HUES64 (cell line): ENCODE data around the gene PLSCR2.
"Not testable (repeated sequence)": the region's sequence is repeated elsewhere in the genome, so short reads cannot be mapped to it uniquely, and the experiment has no call there.

Source experiments
- H3K27ac ChIP-seq: 2 replicates; pipeline ENCODE4 v1.7.0; 2013; ENCODE audit warnings: low read depth, low read length, inconsistent platforms
- H3K27me3 ChIP-seq: 2 replicates; pipeline ENCODE4 v1.6.1; 2013; ENCODE audit warnings: mild to moderate bottlenecking, low read length; ENCODE audit not compliant: insufficient read depth
- H3K36me3 ChIP-seq: 2 replicates; pipeline ENCODE4 v1.6.1; 2013; ENCODE audit warnings: mild to moderate bottlenecking, low read length; ENCODE audit not compliant: insufficient read depth
- H3K4me1 ChIP-seq: 2 replicates; pipeline ENCODE4 v1.6.1; 2013; ENCODE audit warnings: mild to moderate bottlenecking, low read length, moderate library complexity; ENCODE audit not compliant: insufficient read depth
- H3K4me3 ChIP-seq: 2 replicates; pipeline ENCODE4 v1.5.1; 2013; ENCODE audit warnings: mild to moderate bottlenecking, low read length, moderate library complexity
- H3K9ac ChIP-seq: 2 replicates; pipeline ENCODE4 v1.6.1; 2013; ENCODE audit warnings: mild to moderate bottlenecking, low read depth, low read length
- H3K9me3 ChIP-seq: 2 replicates; pipeline ENCODE4 v1.6.1; 2013; ENCODE audit warnings: low read depth, low read length; ENCODE audit not compliant: insufficient read depth
- WGBS: fragments of 150-250, 120-280 bp; methylation state at CpG from one replicate; pipeline ENCODE4 v1.1.7; 2013; ENCODE audit warnings: missing lambda C conversion rate; 5-methylcytosine and 5-hydroxymethylcytosine counted together

Gene PLSCR2

DNA sequence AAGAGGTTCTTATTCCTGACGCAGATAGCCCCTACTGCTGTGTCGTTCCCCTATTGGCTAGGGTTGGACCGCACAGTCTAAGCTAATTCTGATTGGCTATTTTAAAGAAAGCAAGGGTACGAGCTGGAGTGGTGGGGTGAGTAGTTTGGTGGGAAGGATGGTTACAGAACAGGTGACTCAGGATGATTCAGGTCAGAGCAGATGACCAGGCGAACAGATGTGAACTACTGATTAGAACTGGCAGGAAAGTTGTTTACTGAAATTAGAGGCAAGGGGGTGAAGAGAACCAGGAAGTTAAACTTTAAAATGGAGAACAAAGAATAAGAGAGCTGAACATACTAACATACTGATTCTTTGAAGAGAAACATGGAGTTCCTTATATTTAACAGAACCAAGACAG is 56.6 kb downstream of the PLSCR2 start:
- not testable (repeated sequence) for H3K27ac ChIP-seq, H3K36me3 ChIP-seq, H3K4me3 ChIP-seq, H3K4me1 ChIP-seq, H3K9ac ChIP-seq, H3K27me3 ChIP-seq
- H3K9me3 ChIP-seq: peaks cover 13% of the 10 kb centered on the region
- WGBS: 94% methylated on average over 5 of the region's 5 CpGs

DNA sequence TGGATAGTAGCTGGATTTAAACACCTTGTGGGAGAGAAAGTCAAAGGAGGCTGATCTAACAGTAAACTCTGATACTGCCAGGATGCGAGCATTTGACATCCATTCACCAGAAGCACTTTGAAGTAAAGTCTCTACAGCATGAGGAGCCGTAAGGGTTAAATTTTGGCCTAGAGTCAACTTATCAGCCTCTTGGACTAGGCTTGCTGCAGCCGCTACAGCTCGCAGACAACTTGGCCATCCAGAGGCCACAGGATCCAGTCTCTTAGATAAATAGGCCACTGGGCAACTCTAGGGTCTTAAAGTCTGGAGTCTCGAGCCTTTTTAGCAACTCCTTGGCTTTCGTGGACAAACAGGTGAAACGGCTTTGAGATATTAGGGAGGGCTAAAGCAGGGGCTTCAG is 61.4 kb downstream of the PLSCR2 start:
- no peaks in the 10 kb centered on the region for H3K27me3 ChIP-seq
- no peak overlapping the region for H3K4me3 ChIP-seq
- H3K36me3 ChIP-seq: no peaks in the 10 kb centered on the region
- WGBS: 90% methylated on average over 7 of the region's 7 CpGs
- peaks cover 9% of the 10 kb centered on the region for H3K9me3 ChIP-seq
- no peak overlapping the region for H3K27ac ChIP-seq
- no peak overlapping the region for H3K9ac ChIP-seq
- peaks cover 11% of the 10 kb centered on the region for H3K4me1 ChIP-seq

DNA sequence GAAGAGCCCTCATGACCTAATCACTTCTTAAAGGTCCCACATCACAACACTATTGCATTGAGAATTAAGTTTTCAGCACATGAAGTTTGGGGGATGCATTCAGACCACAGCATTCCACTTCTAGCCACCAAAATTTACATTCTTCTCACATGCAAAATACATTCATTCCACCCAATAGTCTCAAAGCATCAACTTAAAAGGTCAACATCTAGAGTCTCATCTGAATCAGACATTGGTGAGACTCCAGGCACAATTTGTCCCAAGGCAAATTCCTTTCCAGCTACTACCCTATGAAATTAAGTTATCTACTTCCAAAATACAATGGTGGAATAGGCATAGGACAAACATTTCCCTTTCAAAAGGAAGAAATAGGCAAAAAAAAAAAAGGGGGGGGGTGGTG is 64.9 kb downstream of the PLSCR2 start:
- no peak overlapping the region for H3K4me3 ChIP-seq
- H3K27me3 ChIP-seq: no peaks in the 10 kb centered on the region
- H3K9me3 ChIP-seq: no peaks in the 10 kb centered on the region
- H3K27ac ChIP-seq: no peak overlapping the region
- no peak overlapping the region for H3K9ac ChIP-seq
- no peaks in the 10 kb centered on the region for H3K36me3 ChIP-seq
- H3K4me1 ChIP-seq: peaks cover 11% of the 10 kb centered on the region

DNA sequence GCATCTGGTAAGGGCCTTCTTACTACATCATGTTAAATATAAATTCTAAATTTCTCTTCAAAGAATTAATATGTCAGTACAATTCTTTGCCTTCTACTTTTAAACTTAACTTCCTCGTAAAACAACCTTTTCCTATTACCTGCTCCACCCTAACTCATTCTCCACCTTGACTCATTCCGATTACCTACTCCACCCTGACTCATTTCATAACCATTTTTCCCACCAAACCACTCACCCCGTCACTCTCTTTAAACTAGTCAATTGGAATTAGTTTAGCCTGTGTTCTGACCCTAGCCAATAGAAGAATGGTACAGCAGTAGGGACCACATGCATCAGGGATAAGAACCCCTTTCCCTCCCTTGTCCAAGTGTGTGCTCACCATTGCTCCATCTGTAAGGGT is 65.6 kb downstream of the PLSCR2 start:
- WGBS: 91% methylated on average over 3 of the region's 3 CpGs
- H3K27ac ChIP-seq: no peak overlapping the region
- H3K36me3 ChIP-seq: no peaks in the 10 kb centered on the region
- no peaks in the 10 kb centered on the region for H3K9me3 ChIP-seq
- H3K4me1 ChIP-seq: peaks cover 11% of the 10 kb centered on the region
- no peak overlapping the region for H3K9ac ChIP-seq
- H3K27me3 ChIP-seq: no peaks in the 10 kb centered on the region
- no peak overlapping the region for H3K4me3 ChIP-seq

DNA sequence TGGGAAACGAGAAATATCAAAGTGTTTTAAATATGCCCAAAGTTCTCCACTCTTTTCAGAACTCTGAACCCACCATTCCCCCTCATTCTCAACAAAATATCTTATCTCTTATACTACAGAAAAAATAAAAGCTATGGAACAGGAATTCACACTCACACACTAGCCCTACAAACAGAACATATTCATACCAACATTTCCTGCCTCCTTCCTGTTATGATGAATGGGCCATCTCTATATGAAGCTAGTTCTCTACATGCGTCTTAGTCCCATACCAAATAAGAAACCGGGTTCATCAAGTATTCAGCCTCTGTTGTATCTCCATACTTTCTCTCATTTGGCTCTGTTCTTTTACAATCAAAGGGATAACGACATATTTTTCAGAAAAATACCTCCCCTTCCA is 72.6 kb downstream of the PLSCR2 start:
- WGBS: 91% methylated on average over 3 of the region's 4 CpGs
- H3K27me3 ChIP-seq: no peaks in the 10 kb centered on the region
- no peaks in the 10 kb centered on the region for H3K4me1 ChIP-seq
- H3K9ac ChIP-seq: no peak overlapping the region
- H3K36me3 ChIP-seq: no peaks in the 10 kb centered on the region
- H3K4me3 ChIP-seq: no peak overlapping the region
- H3K27ac ChIP-seq: no peak overlapping the region
- no peaks in the 10 kb centered on the region for H3K9me3 ChIP-seq

DNA sequence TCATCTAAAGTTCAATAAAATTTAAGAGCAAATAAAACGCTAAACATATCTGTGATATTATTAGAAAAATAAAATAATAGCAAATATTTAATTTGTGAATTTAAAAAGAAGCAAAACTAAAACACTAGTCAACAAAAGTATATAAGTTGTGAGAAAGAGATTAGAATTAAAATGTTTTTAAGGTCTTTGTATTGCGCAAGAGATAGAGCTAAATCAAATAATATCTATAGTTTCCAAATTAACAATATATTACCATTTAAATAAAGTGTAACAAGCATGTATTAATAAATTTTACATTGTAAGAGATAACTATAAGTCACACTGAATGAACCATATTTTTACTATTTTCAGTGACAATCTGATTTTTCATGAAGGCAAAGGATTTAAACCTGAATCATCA is 74.2 kb downstream of the PLSCR2 start:
- Histone ChIP-seq H3K9me3 (no peaks in the 10 kb centered on the region), H3K27me3 (no peaks in the 10 kb centered on the region), H3K9ac (no peak overlapping the region), H3K4me1 (no peaks in the 10 kb centered on the region), H3K27ac (no peak overlapping the region), H3K36me3 (no peaks in the 10 kb centered on the region), H3K4me3 (no peak overlapping the region)
- no CpG with 5 or more reads among the region's 2 CpGs for WGBS

DNA sequence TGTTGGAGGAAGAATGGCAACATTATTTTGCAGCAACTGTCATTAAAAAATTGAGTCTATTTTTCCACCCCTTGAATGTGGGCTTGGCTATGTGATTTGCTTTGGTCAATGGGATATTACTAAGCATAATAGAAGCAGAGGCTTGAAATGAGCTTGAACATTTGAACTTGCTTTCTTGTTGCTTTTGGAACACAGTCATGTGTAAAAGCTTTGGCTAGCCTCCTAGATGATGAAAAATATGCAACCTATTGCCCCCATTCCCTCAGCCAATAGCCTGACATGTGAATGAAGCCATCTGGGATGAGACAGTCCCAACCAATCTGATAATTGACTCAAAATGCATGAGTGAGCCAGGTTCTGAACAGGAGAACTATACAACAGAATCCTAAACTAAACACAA is 78.4 kb downstream of the PLSCR2 start:
- no peak overlapping the region for H3K27ac ChIP-seq
- H3K36me3 ChIP-seq: no peaks in the 10 kb centered on the region
- H3K4me1 ChIP-seq: no peaks in the 10 kb centered on the region
- H3K27me3 ChIP-seq: no peaks in the 10 kb centered on the region
- H3K4me3 ChIP-seq: no peak overlapping the region
- no peak overlapping the region for H3K9ac ChIP-seq
- H3K9me3 ChIP-seq: no peaks in the 10 kb centered on the region

DNA sequence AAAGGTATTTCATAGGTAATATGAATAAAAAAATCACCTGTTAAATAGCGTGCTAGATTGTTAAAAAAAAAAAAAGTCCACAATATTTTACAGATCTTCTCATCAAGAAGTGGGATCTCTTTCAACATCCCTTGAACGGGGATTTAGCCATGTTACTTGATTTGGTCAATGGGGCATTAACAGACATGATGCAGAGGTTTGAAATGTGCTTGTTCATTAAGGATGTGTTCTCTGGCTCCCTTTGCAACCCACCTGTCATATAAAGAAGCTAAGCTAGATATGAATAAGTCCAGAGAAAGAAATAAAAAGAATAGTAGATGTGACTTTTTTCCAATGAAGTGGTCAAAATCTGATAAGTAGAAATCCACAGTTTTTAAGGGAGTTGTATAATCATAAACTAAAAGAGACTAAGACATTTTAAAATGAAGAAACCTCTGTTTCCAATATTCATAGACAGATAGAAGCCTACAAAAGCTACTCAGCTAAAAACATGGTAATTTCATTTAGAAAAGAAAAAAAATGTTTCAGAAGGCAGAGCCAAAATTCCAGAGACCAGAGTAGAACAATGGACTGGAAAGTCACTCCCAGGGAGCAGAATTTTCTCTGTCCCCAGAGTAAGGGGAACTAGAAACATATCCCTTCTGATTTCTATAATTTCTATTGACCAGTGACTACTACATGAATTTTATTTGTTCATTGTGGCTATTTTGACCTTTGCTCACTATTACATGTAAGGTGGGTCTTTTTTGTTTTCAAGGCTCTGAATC is 79.2 kb downstream of the PLSCR2 start:
- 97% methylated on average over 2 of the region's 2 CpGs for WGBS

DNA sequence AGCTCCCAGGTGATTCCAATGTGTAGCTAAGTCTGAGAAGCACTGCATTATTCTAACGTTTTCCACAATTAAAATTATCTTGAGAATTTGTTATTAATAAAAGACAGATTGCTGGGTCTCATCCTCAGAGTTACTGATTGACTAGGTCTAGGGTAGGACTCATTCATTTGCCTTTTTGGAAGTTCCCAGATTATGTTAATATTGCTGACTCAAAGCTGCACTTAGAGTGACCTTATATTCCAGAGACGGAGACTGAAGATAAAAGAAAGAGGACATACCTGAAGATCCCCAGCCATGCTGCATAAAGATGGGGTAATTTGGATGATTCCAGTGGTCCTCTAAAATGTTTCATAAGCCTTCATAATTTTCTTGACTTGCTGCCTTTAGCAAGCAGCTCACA is 81.8 kb downstream of the PLSCR2 start:
- no peaks in the 10 kb centered on the region for H3K36me3 ChIP-seq
- no peaks in the 10 kb centered on the region for H3K27me3 ChIP-seq
- H3K4me3 ChIP-seq: no peak overlapping the region
- no peak overlapping the region for H3K9ac ChIP-seq
- peaks cover 10% of the 10 kb centered on the region; the same call in 1 of the 2 replicates for H3K4me1 ChIP-seq
- no peaks in the 10 kb centered on the region for H3K9me3 ChIP-seq
- no peak overlapping the region for H3K27ac ChIP-seq
- 79% methylated on average over 2 of the region's 2 CpGs for WGBS

More for the DNA sequence above, 79.2 kb downstream of the PLSCR2 start:
- H3K27me3 ChIP-seq: no peaks in the 10 kb centered on the region
- no peaks in the 10 kb centered on the region for H3K4me1 ChIP-seq
- no peaks in the 10 kb centered on the region for H3K36me3 ChIP-seq
- no peak overlapping the region for H3K27ac ChIP-seq
- no peak overlapping the region for H3K9ac ChIP-seq
- H3K9me3 ChIP-seq: no peaks in the 10 kb centered on the region
- H3K4me3 ChIP-seq: no peak overlapping the region

DNA sequence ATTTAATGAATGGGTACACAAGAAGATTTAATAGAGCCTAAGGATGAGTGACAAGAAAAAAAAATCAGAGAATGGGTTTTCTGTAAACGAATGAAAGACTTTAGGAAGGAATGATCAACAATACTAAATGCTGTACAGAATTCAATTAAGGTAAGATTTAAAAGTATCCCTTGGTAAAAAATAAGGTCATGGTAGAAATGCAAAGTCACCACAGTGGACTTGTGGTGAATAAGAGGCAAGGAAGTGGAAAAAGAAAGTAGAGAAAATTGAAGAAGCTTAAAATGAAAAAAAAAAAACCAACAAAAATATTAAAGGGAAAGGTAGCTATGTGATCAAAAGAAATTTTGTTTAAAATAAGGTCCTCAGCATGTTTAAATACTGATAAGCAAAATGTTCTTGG is 82.4 kb downstream of the PLSCR2 start:
- Histone ChIP-seq H3K9ac (no peak overlapping the region), H3K27me3 (no peaks in the 10 kb centered on the region), H3K4me1 (peaks cover 10% of the 10 kb centered on the region; the same call in 1 of the 2 replicates), H3K4me3 (no peak overlapping the region), H3K27ac (no peak overlapping the region), H3K36me3 (no peaks in the 10 kb centered on the region), H3K9me3 (no peaks in the 10 kb centered on the region)
- 93% methylated on average over 1 of the region's 1 CpG for WGBS

DNA sequence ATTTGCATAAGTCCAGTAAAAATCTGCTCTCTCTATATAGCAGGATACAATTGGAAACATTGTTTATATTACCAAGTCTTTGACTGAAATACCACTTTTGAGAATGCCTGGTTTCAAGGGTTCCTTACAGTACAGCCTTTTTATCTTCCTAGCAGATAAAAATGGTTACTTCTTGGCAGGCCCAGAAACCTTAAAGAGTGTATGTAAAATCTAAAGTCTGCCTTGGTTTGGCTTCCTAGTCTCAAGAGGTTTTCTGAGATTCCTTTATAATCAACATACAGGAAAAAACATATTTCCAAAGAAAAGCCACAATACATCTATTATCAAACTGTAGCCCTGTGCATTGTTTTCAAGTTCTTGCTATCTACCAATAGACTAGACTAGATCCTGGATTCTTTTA is 84.6 kb downstream of the PLSCR2 start:
- no peaks in the 10 kb centered on the region for H3K36me3 ChIP-seq
- no peak overlapping the region for H3K27ac ChIP-seq
- no peak overlapping the region for H3K9ac ChIP-seq
- no peak overlapping the region for H3K4me3 ChIP-seq
- H3K27me3 ChIP-seq: no peaks in the 10 kb centered on the region
- H3K9me3 ChIP-seq: no peaks in the 10 kb centered on the region
- peaks cover 10% of the 10 kb centered on the region; the same call in 1 of the 2 replicates for H3K4me1 ChIP-seq
